ENCODE measurements around the gene VRK2.

DNA sequence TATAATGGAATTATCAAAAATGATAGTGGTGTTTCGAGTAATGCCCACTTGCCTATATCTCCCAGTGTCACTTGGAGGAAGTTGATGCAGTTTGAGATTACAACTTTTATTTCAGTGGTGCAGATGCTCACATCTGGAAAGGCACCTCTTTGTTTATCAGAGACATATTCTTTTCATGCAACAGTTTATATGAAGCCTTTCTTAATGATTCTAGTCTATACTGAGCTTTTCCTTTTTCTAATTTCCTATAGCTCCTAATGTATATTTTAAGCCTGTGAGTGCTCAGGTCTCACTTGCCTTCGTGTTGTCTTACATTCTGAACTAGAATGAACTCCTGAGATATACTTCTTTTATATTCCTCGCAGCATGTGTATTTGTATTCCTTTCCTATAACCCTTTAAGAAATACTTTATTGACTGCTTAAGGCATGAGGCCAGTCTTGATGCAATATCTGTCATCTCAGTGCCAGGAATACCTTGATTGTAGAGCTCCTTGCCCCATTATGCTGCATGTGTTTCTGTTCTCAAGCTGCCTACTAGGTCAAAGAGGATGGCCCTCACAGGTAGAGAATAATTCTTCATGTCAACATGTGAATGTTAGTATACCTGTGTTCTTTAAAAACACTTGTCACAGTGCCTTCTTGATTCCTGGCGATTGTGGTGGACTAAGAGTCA is 52.6 kb downstream of the VRK2 start:
- no peak for TF ChIP-seq CTCF (IDR thresholded peaks at IDR 0.05; ENCODE audit: borderline replicate concordance, extremely low read depth, low read length, poor library complexity, severe bottlenecking)
- no peak for TF ChIP-seq EZH2 (IDR thresholded peaks at IDR 0.05; ENCODE audit: borderline replicate concordance, low read depth, low read length, severe bottlenecking)

Measured in DND-41 (cell line).